Stomach (tissue), 9 donors: ENCODE data around the gene SPAG6. TPM values are rescaled to one million over a fixed set of nuclear protein-coding genes. Genes with fewer than 3 reads are reported as not detected.

ENCODE experiments used
- DNase-seq, 2 donors: peaks; one replicate each; pipeline versions ENCODE4 v3.0.0 to v3.0.0-alpha.2; 2013 to 2019
- H3K27ac ChIP-seq, 5 donors: fragments of 200-600 bp in 4 of 5; sonication (generic) in 4 of 5; one replicate each; pipeline ENCODE4 v1.5.1; 2013 to 2019; ENCODE audit warnings: mild to moderate bottlenecking in 1 of 5, moderate library complexity in 1 of 5
- H3K27me3 ChIP-seq, 3 donors: fragments of 200-600 bp; sonication (generic); one replicate each; pipeline ENCODE4 v1.5.1; 2017 to 2019; ENCODE audit warnings: mixed run types in 1 of 3
- H3K36me3 ChIP-seq, 4 donors: fragments of 200-600 bp; sonication (generic); 1 replicate in 3 of 4; 2 replicates in 1 of 4; pipeline ENCODE4 v1.5.1; 2016 to 2019
- H3K4me1 ChIP-seq, 4 donors: fragments of 200-600 bp; sonication (generic); one replicate each; pipeline ENCODE4 v1.5.1; 2016 to 2019
- H3K4me3 ChIP-seq, 4 donors: fragments of 200-600 bp; sonication (generic) in 3 of 4; one replicate each; pipeline ENCODE4 v1.5.1; 2016 to 2019; ENCODE audit warnings: mild to moderate bottlenecking in 1 of 4
- H3K9me3 ChIP-seq, 4 donors: fragments of 200-600 bp; sonication (generic); one replicate each; pipeline ENCODE4 v1.5.1; 2016 to 2019
- CTCF ChIP-seq, 7 experiments: fragments of 450-650 bp in 4 of 7; fragments of 200-600 bp in 3 of 7; sonication (generic) in 3 of 7; IDR thresholded peaks; one replicate each; pipeline ENCODE4 v1.5.1; 2016 to 2019; ENCODE audit warnings: antibody characterized with exemption in 7 of 7, control low read depth in 2 of 7, mild to moderate bottlenecking in 1 of 7
- EP300 ChIP-seq: sonication (generic); formaldehyde crosslinking; IDR thresholded peaks from one replicate; pipeline ENCODE4 v1.6.1; 2017; ENCODE audit warnings: antibody characterized with exemption
- POLR2A ChIP-seq, 4 donors: fragments of 450-650 bp; IDR thresholded peaks; one replicate each; pipeline ENCODE4 v1.6.1; 2016; ENCODE audit warnings: antibody characterized with exemption in 4 of 4, control low read depth in 2 of 4, mild to moderate bottlenecking in 1 of 4, moderate library complexity in 1 of 4
- POLR2AphosphoS5 ChIP-seq, 3 donors: sonication (generic); formaldehyde crosslinking; IDR thresholded peaks; one replicate each; pipeline ENCODE4 v1.6.1; 2016; ENCODE audit warnings: antibody characterized with exemption in 3 of 3
- WGBS, 5 donors: extraction: QIAGEN DNeasy Blood & Tissue Kit in 3 of 5; methylation state at CpG; one replicate each; pipeline versions ENCODE4 v1.1.5 to v1.1.7; 2013 to 2018; 5-methylcytosine and 5-hydroxymethylcytosine counted together
- intact Hi-C: fragments of 100-400 bp; cut with DNase I; formaldehyde crosslinking; loops from one replicate; pipeline ENCODE4 v1.15.1; 2023; ENCODE audit warnings: low total_unique reads
- polyA plus RNA-seq, 3 donors: library from polyadenylated mRNA; stranded (reverse); fragments of 200-250 nt; gene quantifications; one replicate each; pipeline ENCODE4 v1.2.3, GENCODE V29; 2013
- total RNA-seq, 5 donors: library from RNA; depleted of rRNA; stranded (reverse); fragments of >200 nt; gene quantifications; one replicate each; pipeline versions ENCODE4 v1.1.0 to v1.2.3, GENCODE V29; 2014 to 2016
- donor health status: healthy with polysubstance abuse.
- donor health status: Bipolar disorder and iron deficiency.
- donor health status: healthy.

The SPAG6 gene
- total and polyA plus RNA-seq, 8 donors: not detected

- no peak overlapping the region for H3K27ac ChIP-seq
- no peak for DNase-seq
- H3K4me3 ChIP-seq: no peak overlapping the region
- peaks cover 18 to 61% (median 43%) of the 10 kb centered on the region in 4 donors for H3K4me1 ChIP-seq
- intact Hi-C loops: no loop called here
- no peaks in the 10 kb centered on the region for H3K36me3 ChIP-seq
- WGBS, 5 donors: 94 to 98% (median 97%) methylated on average over 3 of the region's 3 CpGs
- peaks cover 0 to 22% (median 5%) of the 10 kb centered on the region in 3 donors for H3K27me3 ChIP-seq
- TF ChIP-seq CTCF (IDR thresholded peaks at IDR 0.05): no peak
- no peak for TF ChIP-seq EP300
- no peak for TF ChIP-seq POLR2A (IDR thresholded peaks at IDR 0.05)
- TF ChIP-seq POLR2AphosphoS5 (IDR thresholded peaks at IDR 0.05): no peak
- no peaks in the 10 kb centered on the region for H3K9me3 ChIP-seq
These were observed 26.5 kb upstream of the SPAG6 start for GRCh38 chr10:22318772-22319171.

- Histone ChIP-seq H3K36me3 (no peaks in the 10 kb centered on the region), H3K27ac (peak overlapping the region in 3 of 5 donors; percentile 75 to 93 (median 82)), H3K4me3 (peak overlapping the region in 3 of 4 donors; percentile 42 to 86 (median 74)), H3K9me3 (no peaks in the 10 kb centered on the region), H3K27me3 (peaks cover 0 to 30% (median 10%) of the 10 kb centered on the region in 3 donors), H3K4me1 (peaks cover 24 to 69% (median 49%) of the 10 kb centered on the region in 4 donors)
- intact Hi-C loops: no loop called here
- 79 to 92% (median 89%) methylated on average over 10 of the region's 10 CpGs for WGBS, 5 donors
- DNase-seq: no peak
- TF ChIP-seq CTCF (IDR thresholded peaks at IDR 0.05): no peak
These were observed 25.7 kb upstream of the SPAG6 start for GRCh38 chr10:22319547-22319979.

- no peak for DNase-seq
- H3K4me3 ChIP-seq: peak overlapping the region; percentile 42 to 93 (median 80)
- no peaks in the 10 kb centered on the region for H3K36me3 ChIP-seq
- no peak for TF ChIP-seq POLR2AphosphoS5 (IDR thresholded peaks at IDR 0.05)
- TF ChIP-seq EP300: no peak
- TF ChIP-seq CTCF (IDR thresholded peaks at IDR 0.05): no peak
- no peak for TF ChIP-seq POLR2A (IDR thresholded peaks at IDR 0.05)
- 10 to 13% (median 12%) methylated on average over 25 to 30 of the region's 30 CpGs for WGBS, 5 donors
- H3K27me3 ChIP-seq: peaks cover 0 to 35% (median 10%) of the 10 kb centered on the region in 3 donors
- peak overlapping the region; percentile 75 to 94 (median 92) for H3K27ac ChIP-seq
- H3K9me3 ChIP-seq: no peaks in the 10 kb centered on the region
- intact Hi-C loops: no loop called here
- peaks cover 29 to 72% (median 53%) of the 10 kb centered on the region in 4 donors for H3K4me1 ChIP-seq
These were observed 25.2 kb upstream of the SPAG6 start for GRCh38 chr10:22319980-22320558.

- TF ChIP-seq CTCF (IDR thresholded peaks at IDR 0.05): no peak
- TF ChIP-seq POLR2AphosphoS5 (IDR thresholded peaks at IDR 0.05): peak in 1 of 3 donors; percentile 6
- WGBS, 5 donors: 0 to 1% (median 1%) methylated on average over 2 to 84 of the region's 85 CpGs
- Histone ChIP-seq H3K27ac (peak within 1 kb of the TSS; percentile 88 to 97 (median 93)), H3K4me3 (peak within 1 kb of the TSS; percentile 74 to 93 (median 80)), H3K27me3 (peaks cover 0 to 37% (median 10%) of the 10 kb centered on the region in 3 donors), H3K4me1 (peaks cover 30 to 69% (median 52%) of the 10 kb centered on the region in 4 donors), H3K36me3 (no peaks in the 10 kb centered on the region), H3K9me3 (no peaks in the 10 kb centered on the region)
- intact Hi-C loops: no loop called here
- peak; percentile 72 to 93 for DNase-seq
These were observed 24.6 kb upstream of the SPAG6 start, which contains the start of gene BMI1 for GRCh38 chr10:22320591-22321155. Gene BMI1 (plus strand): TSS chr10:22321099. CDS start chr10:22326450, 5,351 bp downstream.
